Cortex of kidney (tissue), 1 donor: ENCODE measurements around the gene CACNB4.
"Not testable (repeated sequence)": the region's sequence is repeated elsewhere in the genome, so short reads cannot be mapped to it uniquely, and the experiment has no call there.

ENCODE experiments used
- DNase-seq: peaks from one replicate; lab custom pipeline; 2025; lab: John Stamatoyannopoulos, UW

Gene CACNB4

DNA sequence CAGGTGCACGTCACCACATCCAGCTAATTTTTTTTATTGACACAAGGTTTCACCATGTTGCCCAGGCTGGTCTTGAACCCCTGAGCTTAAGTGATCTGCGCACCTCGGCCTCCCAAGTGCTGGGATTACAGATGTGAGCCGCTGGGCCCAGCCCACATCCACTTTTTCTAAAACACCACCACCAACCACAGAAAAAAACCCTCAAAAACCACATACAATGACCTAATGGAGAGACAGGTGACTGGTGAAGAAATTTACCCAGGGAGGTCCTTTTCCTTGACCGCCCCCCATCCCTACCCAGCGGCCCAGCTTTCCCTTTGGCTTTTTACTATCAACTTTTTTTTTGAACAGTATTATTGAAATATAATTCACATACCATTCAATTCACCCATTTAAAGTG lies 47.9 kb downstream of the CACNB4 start:
- DNase-seq = no peak

DNA sequence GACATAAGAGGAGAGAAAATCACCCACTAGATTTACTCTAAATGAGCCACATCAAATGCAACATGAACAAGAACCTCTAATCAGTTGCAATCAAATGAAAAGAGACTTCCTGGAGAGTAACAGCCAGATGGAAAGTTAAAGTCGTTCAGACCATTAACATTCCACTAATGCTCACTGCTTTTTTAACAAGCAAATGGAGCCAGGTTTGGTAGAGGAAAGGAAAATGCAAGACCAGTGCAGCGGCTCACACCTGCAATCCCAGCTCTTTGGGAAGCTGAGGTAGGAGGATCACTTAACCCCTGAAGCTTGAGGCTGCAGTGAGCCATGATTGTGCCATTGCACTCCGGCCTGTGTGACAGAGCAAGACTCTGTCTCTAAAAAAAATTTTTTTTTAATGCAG lies 48.5 kb downstream of the CACNB4 start:
- no peak for DNase-seq

DNA sequence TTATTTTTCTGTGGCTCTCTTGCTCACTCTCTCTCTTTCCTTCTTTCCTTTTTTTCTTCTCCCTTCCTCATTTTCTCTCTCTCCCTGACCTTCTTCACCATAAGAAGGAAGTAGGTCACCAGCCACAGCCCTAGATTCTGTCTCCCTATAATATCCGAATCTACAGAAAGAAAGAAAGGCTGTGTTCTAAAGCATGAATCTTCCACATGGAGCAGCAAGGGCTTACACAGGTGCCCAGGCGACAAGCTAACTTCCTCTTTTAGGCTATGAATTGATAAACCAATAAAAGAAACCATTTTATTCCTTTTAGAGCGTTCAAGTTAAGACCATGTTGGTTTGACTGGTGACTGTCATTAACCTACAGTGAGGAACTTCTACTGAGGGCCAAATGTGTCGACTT lies 49.3 kb downstream of the CACNB4 start:
- no peak for DNase-seq

DNA sequence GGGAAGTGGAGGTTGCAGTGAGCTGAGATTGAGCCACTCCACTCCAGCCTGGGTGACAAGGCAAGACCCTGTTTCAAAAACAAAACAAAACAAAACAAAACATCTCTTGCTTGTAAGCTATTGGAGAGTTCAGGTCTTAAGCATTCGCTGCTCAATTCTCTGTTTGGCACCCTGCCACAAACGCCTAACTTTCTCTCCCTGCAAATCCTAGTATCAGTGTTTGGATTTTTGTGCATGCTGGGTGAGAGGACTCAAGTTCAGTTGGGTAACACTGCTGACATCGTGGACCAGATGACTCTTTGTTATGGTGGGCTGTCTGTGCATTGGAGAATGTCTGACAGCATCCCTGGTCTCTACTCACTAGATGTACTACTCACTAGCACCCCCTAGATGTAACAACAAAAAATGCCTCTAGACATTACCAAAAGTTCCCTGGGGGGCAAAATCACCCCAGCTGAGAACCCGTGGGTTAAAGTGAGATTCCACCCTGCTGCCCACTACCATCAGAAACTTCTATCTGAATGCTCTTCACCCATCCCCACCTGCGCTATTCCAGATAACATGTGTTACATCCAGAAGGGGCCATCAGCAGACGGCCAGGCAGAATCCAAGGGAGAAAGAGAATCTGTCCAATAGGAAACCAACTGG lies 50.9 kb downstream of the CACNB4 start:
- no peak for DNase-seq

DNA sequence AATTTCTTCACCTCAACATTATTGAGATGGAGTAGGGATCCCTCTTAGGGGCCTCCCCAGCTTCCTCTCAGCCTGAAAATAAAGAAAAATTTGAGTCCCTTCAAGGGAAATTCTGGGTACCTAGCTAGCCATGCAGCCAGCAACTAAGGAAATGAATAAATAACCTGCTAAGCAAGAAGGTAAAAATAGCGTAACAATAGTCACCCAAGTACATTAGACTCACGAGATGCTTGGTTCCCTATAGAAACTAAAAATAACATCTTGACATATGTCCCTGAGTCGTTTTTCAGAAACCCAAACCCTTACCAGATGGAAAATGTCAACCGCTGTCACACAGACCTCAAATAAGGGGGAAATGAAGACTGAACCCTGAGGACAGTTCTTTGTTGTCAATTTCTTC lies 51.9 kb downstream of the CACNB4 start:
- no peak for DNase-seq

DNA sequence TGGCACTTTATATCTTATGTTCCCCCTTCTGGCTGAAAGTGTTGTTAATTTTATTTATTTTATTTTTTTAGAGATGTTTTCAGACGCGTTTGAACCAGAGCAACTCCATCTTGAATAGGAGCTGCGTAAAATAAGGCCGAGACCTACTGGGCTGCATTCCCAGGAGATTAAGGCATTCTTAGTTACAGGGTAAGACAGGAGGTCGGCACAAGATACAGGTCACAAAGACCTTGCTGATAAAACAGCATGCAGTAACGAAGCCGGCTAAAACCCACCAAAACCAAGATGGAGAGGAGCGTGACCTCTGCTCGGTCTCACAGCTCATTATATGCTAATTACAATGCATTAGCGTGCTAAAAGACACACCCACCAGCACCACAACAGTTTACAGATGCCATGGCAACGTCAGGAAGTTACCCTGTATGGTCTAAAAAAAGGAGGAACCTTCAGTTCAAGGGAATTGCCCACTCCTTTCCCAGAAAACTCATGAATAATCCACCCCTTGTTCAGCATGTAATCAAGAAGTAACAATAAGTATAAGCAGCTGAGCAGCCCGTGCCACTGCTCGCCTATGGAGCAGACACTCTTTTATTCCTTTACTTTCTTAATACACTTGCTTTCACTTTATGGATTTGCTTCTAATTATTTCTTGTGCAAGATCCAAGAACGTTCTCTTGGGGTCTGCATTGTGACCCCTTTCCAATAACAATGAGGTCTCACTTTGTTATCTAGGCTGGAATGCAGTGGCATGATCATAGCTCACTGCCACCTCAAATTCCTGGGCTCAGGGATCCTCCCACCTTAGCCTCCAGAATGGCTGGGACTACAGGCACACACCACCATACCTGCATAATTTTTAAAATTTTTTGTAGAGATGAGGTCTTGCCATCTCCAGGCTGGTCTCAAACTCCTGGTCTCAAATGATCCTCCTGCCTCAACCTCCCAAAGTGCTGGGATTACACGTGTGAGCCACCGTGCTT lies 55.9 kb downstream of the CACNB4 start:
- DNase-seq = no peak

DNA sequence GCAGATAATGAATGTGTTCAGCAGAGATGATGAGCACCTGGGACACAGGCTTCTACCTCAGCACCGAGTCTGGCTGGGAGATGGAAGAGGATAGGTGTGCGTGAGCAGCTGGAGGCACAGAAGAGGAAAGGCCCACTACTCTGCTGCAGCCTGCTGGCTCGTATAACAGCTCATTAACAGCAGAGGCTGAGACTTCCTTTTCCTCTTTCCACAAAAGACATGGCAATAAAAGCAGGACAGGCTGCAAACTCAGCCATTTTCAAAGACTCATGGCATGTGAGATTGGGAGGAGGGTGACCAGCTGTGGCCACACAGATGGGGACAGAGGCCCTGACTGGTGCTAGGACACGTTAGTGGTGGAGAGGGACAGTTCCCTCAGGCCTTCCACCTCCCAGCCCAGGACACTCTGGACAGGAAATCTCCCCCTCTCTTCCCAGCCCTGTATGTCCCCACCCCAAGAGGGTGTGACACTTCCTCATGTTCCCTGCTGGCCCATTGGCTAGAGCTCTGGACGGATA lies 60.3 kb downstream of the CACNB4 start:
- no peak for DNase-seq

DNA sequence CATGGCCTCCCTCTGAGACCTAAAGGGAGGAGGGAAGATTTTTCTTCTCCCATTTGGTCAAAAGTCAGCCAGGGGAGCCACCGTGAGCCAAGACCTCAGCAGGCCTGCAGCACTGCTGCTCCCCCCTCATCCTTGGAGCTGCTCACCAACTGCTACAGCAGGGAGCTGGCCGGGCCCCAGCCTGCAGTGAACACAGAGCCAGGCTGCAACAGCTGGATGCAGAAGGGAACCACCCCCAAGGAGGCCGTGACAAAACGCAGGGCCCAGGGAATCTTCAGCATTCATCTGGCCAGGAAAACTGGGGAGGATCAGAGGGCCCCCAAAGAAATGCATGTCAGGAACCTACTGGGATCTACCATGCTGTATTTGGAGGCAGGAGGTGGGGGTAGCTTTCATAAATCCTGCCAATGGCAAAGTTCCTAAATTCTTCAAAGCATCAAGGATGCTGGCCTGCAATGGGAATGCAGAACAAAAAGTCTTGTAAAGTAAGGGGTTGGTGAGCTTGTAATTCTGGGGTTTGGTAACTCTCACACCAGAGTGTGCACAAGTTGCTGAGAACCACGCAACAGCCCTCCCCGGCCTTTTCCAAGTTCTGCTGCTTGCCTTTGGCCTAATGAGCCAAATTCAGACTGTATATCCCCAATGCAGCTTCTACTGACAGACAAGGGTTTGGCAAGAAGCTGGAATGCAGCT lies 61.0 kb downstream of the CACNB4 start:
- DNase-seq = no peak

DNA sequence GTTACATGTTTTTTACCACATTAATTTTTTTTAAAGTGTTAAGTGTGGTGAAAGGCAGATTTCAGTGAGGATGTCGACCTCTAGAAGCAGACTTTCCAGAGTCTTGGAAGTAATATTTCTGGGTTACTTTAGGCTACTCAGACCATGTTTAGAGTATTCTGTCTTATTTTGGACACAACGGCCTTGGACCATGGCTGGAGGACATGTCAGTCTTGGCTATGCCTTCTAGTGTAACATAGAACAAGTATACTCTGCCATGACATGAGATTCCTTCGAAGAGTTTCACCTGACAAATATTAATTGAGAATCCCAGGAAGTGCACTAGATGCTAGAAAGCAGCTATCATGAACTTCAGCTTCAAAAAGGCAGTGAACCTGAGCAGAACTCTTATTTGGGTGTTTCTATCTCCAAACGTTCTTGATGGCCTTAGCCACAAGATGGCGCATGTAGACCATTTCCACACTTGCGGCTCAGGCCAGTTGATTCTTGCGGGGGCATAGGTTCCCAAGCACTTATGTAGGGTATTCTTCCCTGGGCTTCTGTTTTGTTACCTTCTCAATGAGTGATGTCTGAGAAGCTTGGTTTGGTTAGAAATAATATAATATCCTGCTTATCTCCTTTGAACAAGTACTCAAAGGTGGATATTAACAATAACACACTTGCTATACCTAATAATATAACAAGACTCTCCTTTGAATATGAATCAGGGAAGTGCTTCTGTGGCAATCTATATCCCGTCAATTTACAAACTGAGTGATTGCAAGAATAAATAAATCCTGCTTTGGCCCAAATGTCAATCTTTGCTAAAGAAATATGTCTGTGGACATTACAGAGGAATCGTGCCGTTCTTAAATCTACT lies 62.0 kb downstream of the CACNB4 start:
- DNase-seq = no peak

DNA sequence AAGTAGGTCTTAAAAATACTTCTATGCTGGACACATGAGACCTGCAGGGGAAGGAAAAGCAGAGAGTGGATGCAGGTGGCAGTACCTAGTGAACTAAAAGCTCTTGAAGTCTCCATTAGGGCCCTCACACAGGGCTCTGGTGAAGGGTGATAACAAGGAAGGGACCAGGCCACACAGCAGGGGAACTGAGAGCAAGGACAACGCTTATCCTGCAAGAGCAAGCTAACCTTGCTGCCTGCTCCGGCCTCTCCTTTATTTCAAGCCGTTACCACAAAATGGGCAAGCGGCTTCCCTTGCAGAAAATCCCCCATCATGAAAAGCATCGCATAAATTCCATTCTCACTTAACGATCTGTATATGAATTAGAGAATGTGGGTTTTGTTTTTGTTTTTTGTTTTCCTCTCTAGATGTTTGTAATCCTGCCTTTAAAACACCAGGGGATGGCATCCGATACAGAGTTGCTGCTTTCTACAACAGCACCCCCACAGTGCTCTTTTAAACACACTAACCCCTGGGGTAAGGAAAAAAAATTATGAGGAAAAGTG lies 64.5 kb downstream of the CACNB4 start:
- DNase-seq = no peak

DNA sequence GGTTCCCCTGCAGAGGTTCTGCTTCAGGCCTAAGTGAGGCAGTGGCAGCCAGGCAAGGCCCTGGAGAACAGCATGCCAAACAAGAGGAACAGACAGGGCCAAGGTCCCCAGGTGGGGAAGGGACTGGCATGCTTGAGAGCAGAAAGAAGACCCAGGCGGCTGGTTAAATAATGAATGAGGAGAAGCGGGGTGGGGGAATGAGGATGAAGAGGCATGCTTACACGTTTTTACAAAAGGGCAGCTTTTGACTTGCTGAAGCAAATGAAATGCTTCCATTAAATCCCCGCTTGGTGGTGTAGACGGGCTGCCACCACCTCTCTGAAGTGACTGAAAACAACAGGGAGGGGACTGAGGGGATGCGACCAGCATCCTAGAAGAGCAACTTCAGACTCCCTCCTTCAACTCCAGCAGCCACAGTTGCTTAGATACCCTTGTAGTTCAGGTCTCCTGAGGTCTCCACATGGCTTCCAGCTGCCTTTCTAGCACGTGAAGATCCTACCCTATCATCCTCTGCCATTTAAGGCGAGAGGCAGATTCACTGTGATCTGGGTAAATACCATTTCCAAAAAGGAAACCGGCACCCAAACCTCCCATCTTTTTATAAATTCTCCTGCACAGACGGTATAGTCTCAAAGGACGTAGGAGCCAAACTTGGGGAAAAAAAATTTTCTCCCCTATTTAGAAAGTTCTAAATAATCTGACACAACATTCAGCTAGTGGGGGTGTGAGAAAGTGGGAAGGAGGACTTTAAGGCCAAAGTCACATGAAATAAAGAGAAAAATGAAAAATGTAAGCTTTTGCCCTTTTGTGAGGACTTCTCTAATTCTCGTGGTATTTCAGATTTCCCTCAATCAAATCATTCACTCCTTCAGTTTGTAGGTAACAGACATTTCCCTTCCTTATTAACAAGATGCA lies 65.6 kb downstream of the CACNB4 start:
- DNase-seq = no peak

DNA sequence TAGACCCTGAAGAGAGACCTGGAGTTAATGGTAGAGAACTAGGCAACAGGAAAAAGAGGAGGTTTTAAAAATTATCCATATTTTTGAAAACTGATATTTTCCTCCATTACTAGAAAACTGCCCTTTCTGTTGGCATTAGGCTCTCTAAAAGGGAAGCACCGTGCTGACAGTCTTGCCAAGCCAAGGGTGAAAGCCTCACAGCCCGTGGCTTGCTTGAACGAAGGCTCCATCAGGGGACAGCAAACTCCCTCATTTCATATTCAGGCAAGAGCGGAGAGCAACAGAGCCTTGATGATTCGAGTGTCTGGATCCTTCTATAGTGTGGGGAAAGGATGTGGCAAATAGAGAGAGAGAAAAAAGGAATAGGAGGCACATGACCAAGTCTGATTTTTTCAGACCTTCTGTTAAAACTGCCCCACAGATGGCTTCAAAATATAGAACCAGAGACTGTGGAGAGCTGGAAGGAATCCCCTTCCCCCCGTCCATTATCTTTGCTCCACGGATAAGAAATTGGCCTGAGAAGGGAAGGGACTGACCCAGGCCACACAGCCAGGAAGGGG lies 67.0 kb downstream of the CACNB4 start:
- DNase-seq = no peak

DNA sequence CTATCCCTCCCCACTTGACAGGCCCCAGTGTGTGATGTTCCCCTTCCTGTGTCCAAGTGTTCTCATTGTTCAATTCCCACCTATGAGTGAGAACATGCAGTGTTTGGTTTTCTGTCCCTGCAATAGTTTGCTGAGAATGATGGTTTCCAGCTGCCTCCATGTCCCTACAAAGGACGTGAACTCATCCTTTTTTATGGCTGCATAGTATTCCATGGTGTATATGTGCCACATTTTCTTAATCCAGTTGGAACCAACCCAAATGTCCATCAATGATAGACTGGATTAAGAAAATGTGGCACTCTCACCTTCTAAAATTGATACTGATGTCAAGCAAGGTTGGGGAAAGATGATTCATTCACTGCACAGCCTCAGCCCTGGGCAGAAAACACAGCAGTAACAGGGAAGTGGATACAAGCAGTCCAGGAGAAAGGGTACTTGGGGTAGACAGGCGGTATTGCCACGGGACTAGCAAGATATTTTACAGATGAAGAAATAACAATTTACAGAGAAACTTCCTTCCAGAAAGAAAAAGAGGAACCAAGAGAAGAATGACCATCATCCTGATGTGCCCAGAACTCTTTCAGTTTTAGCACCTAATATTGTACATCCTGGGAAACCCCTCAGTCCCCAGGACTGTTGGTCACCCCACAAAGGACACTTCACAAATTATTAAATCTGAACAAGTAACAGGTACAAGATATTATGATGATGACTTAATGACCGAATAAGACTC lies 68.1 kb downstream of the CACNB4 start:
- not testable (repeated sequence) for DNase-seq

DNA sequence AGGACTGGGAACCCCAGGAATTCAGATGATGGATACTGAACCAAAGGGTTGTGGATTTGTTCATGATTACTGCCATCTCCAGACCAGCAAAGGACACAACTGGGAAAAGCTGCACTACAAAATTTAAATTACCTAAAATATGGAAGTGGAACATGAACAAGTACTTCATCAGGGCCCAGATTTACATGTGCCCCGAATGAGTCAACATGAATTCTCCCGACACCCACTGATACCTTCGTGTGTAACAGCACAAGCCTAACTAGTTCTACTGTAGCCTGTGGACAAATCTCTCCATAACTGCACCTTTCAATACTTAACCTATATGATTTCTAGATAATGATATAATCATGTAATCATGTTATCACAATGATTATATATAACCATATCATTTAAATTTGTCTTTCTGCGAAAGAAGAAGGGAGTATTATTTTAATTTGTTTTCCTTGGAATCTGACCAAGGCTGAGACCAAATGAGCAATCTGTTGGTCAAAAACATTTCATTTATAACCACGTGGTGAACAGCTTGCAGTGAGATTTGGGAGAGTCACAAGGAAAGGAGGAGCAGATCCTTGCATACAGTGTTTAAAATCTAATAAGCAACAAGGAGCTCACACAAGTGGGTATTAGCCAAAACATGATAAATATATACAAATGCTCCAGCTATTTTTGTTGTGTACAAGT lies 70.5 kb downstream of the CACNB4 start:
- DNase-seq = no peak

DNA sequence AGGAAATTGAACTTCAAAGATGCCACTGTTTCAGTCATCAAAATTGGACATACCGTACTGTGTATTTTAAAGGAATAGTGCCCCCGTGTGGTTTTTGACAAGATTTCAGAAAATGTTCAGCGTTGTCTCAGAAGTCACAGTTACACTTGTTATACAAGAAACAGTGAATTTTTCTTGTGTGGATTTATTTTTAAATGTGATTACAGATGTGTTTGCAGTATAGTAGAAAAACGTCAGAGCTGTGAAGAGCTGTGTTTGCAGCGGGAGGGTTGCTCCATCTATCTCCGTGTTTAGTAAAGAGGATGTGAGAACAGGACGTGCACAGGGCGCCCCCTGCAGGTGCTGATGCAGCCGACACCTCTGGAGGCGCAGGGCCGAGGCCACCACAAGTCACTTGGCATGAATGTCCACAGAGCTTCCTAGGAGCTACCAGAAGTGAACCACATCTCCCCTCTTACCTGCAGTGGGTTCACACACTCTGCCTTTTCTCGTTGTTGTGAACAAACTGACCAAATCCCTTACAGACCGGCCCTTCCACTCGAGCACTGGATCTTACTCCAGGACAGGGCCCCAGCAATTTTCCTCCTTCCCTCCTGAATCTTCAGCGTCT lies 73.1 kb downstream of the CACNB4 start:
- DNase-seq = no peak

DNA sequence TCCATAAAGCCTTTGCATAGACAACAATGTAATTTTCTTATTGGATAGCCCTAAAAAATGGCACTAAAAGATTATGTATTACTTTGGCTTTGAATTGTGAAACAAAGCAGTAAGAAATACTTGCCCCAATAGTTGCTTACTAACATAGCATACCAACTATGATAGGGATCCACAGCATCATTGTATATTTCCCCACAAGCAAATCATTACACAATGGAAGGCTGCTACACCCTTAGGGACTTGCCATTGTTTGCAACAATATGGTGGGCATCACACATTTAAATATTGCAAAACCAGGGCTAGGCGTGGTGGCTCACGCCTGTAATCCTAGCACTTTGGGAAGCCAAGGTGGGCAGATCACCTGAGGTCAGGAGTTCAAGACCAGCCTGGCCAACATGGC lies 74.4 kb downstream of the CACNB4 start:
- no peak for DNase-seq

DNA sequence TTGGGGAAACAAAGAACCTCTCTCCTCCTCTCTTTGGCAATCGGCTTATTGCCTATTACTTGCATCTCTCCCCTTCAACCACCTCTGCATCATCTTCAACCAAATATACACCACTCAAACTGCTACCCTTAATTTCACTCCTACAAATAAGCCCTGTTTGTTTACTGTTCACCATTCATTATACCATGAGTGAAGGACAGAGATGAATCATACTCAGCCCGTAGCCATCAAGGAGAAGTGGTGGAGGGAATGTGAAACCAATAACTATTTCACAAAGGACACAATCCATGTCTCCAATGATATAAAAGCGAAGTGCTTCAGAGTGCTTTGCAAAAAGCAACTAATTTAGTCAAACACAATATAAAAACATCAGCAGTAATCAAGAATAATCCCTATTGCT lies 76.8 kb downstream of the CACNB4 start:
- DNase-seq = no peak

DNA sequence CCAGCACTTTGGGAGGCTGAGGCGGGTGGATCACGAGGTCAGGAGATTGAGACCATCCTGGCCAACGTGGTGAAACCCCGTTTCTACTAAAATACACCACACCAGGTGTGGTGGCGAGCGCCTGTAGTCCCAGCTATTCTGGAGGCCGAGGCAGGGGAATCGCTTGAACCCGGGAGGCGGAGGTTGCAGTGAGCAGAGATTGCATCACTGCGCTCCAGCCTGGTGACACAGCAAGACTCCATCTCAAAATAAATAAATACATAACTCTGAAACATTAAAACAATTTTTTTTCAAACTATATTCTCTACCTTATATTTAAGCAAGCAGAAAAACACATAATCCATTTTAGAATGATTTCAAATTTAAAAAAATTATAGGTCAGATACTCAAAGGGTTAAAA lies 77.8 kb downstream of the CACNB4 start:
- not testable (repeated sequence) for DNase-seq
